GM12878 (cell line): Measurements from ENCODE around the gene IRF2. TPM values are rescaled to one million over a fixed set of nuclear protein-coding genes. Genes with fewer than 3 reads are reported as not detected.

Experiments
- BMI1 ChIP-seq: fragments of 450-650 bp; IDR thresholded peaks from 2 replicates; pipeline ENCODE4 v1.6.1; 2016; ENCODE audit warnings: mild to moderate bottlenecking, moderate library complexity, borderline replicate concordance
- CBX3 ChIP-seq: fragments of 200-600 bp; sonication (generic); IDR thresholded peaks from 2 replicates; pipeline ENCODE4 v1.6.1; 2016; ENCODE audit warnings: low read depth, borderline replicate concordance
- CHD4 ChIP-seq: fragments of 200-600 bp; sonication (generic); IDR thresholded peaks from 2 replicates; pipeline ENCODE4 v1.6.1; 2016; ENCODE audit warnings: mild to moderate bottlenecking
- CREM ChIP-seq: IDR thresholded peaks from 2 replicates; pipeline ENCODE4 v1.6.1; 2014; ENCODE audit warnings: antibody characterized with exemption, low read depth
- EED ChIP-seq: sonication (generic); IDR thresholded peaks from 2 replicates; pipeline ENCODE4 v1.6.1; 2016; ENCODE audit warnings: antibody characterized with exemption, low read depth
- HCFC1 ChIP-seq: fragments of 150-350 bp; IDR thresholded peaks from 2 replicates; pipeline ENCODE4 v1.6.1; 2014; ENCODE audit warnings: low read length
- IKZF2 ChIP-seq, 2 experiments: fragments of 450-650 bp; IDR thresholded peaks; 2 replicates each; pipeline ENCODE4 v1.6.1; 2017; ENCODE audit warnings: mild to moderate bottlenecking in 2 of 2, moderate library complexity in 2 of 2
- JUND ChIP-seq: IDR thresholded peaks from 2 replicates; pipeline ENCODE4 v1.6.1; 2012; ENCODE audit warnings: low read depth, mild to moderate bottlenecking, low read length, improper control_type of control experiment, moderate library complexity
- MYC ChIP-seq: IDR thresholded peaks from 2 replicates; pipeline ENCODE4 v1.6.1; 2011; ENCODE audit warnings: mild to moderate bottlenecking, low read length, moderate library complexity, inconsistent platforms; ENCODE audit not compliant: insufficient read depth, insufficient replicate concordance, insufficient read length, severe bottlenecking
- NR2F1 ChIP-seq: fragments of 450-650 bp; conservative IDR thresholded peaks from 2 replicates; pipeline ENCODE4 v1.6.1; 2017; ENCODE audit warnings: mild to moderate bottlenecking
- SMARCA5 ChIP-seq: fragments of 450-650 bp; IDR thresholded peaks from 2 replicates; pipeline ENCODE4 v1.6.1; 2017; ENCODE audit warnings: mild to moderate bottlenecking
- SREBF2 ChIP-seq: IDR thresholded peaks from 2 replicates; pipeline ENCODE4 v1.6.1; 2012; ENCODE audit warnings: mild to moderate bottlenecking, low read length
- SRF ChIP-seq, 2 experiments: IDR thresholded peaks; 2 replicates each; pipeline ENCODE4 v1.6.1; 2011; ENCODE audit warnings: low read depth in 2 of 2, low read length in 2 of 2, mild to moderate bottlenecking in 1 of 2, moderate library complexity in 1 of 2
- SUZ12 ChIP-seq: fragments of 200-600 bp; sonication (generic); IDR thresholded peaks from one replicate; pipeline ENCODE4 v1.6.1; 2018; ENCODE audit warnings: antibody characterized with exemption, mild to moderate bottlenecking; ENCODE audit not compliant: unreplicated experiment
- TCF12 ChIP-seq: IDR thresholded peaks from 2 replicates; pipeline ENCODE4 v1.6.1; 2011; ENCODE audit warnings: low read depth, mild to moderate bottlenecking, low read length
- TCF7 ChIP-seq: IDR thresholded peaks from 2 replicates; pipeline ENCODE4 v1.6.1; 2014; ENCODE audit warnings: antibody characterized with exemption, borderline replicate concordance
- ZBTB40 ChIP-seq: fragments of 450-650 bp; IDR thresholded peaks from 2 replicates; pipeline ENCODE4 v1.6.1; 2016; ENCODE audit warnings: mild to moderate bottlenecking, moderate library complexity, borderline replicate concordance
- ZNF274 ChIP-seq: IDR thresholded peaks from one replicate; pipeline ENCODE4 v1.8.0; 2011; ENCODE audit not compliant: insufficient read length, insufficient read depth
- polyA plus RNA-seq, 11 experiments: library from polyadenylated mRNA; depleted of rRNA in 4 of 11; unstranded in 6 of 11; stranded (reverse) in 5 of 11; fragments of >200 nt; fragmentation: Nextera tagmentation in 4 of 11; fragmentation: Illumina TruSeq in 1 of 11; extraction: Ambion mirVana in 4 of 11; extraction: Trizol in 1 of 11; gene quantifications; 1 replicate in 1 of 11; 2 replicates in 10 of 11; pipeline versions ENCODE4 v1.2.1 to v1.2.3, GENCODE V29; 2011 to 2016; ENCODE audit warnings: inconsistent platforms in 2 of 11, missing spikeins in 2 of 11, low read depth in 1 of 11
- total RNA-seq, 4 experiments: library from RNA; depleted of rRNA in 3 of 4; stranded (reverse); fragments of >200 nt in 3 of 4; fragmentation: Illumina TruSeq in 1 of 4; extraction: Trizol in 1 of 4; gene quantifications; 2 replicates each; pipeline versions ENCODE4 v1.2.1 to v1.2.3, GENCODE V29; 2013 to 2021
- TF ChIP-seq, protein P1 (sequence below): fragments of 450-650 bp; IDR thresholded peaks from 2 replicates; pipeline ENCODE4 v1.6.1; 2018; ENCODE audit warnings: borderline replicate concordance, mild to moderate bottlenecking; ENCODE audit not compliant: partially characterized antibody
- TF ChIP-seq, protein P2 (sequence below): fragments of 450-650 bp; IDR thresholded peaks from 2 replicates; pipeline ENCODE4 v1.6.1; 2017; ENCODE audit warnings: mild to moderate bottlenecking
- TF ChIP-seq, protein P3 (sequence below): fragments of 450-650 bp; conservative IDR thresholded peaks from 2 replicates; pipeline ENCODE4 v1.6.1; 2017; ENCODE audit warnings: mild to moderate bottlenecking, moderate library complexity

IRF2 gene
- total and polyA plus RNA-seq, 10 of the 15 experiments (the other 5 are each of a cell fraction or from before 2014, with no cell fraction given) = 45.1 to 99.3 (median 58.9) TPM

GRCh38 chr4:184355111-184355604 is 119.2 kb downstream of the IRF2 start (continued):
- TF ChIP-seq, protein P1, sequence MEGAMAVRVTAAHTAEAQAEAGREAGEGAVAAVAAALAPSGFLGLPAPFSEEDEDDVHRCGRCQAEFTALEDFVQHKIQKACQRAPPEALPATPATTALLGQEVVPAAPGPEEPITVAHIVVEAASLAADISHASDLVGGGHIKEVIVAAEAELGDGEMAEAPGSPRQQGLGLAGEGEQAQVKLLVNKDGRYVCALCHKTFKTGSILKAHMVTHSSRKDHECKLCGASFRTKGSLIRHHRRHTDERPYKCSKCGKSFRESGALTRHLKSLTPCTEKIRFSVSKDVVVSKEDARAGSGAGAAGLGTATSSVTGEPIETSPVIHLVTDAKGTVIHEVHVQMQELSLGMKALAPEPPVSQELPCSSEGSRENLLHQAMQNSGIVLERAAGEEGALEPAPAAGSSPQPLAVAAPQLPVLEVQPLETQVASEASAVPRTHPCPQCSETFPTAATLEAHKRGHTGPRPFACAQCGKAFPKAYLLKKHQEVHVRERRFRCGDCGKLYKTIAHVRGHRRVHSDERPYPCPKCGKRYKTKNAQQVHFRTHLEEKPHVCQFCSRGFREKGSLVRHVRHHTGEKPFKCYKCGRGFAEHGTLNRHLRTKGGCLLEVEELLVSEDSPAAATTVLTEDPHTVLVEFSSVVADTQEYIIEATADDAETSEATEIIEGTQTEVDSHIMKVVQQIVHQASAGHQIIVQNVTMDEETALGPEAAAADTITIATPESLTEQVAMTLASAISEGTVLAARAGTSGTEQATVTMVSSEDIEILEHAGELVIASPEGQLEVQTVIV = no peak
- TF ChIP-seq TCF7 (no peak), SREBF2 (no peak), SMARCA5 (peak; percentile 62; the same call in 1 of the 2 replicates), JUND (no peak), ZNF274 (no peak), HCFC1 (no peak), CBX3 (no peak), CREM (peak; percentile 68), BMI1 (no peak), ZBTB40 (no peak), CHD4 (0 out of 2 replicates have a peak, but pooled peaks have one; percentile 60), IKZF2 (IDR thresholded peaks at IDR 0.05) (peak; percentile 95), EED (peak; percentile 97), SUZ12 (no peak), TCF12 (peak; percentile 53; the same call in 1 of the 2 replicates), SRF (IDR thresholded peaks at IDR 0.05; ENCODE audit: low read depth in 2 of 2, low read length in 2 of 2) (peak; percentile 44 to 94), NR2F1 (peak; percentile 47; the same call in 1 of the 2 replicates), MYC (no peak)
- TF ChIP-seq, protein P2, sequence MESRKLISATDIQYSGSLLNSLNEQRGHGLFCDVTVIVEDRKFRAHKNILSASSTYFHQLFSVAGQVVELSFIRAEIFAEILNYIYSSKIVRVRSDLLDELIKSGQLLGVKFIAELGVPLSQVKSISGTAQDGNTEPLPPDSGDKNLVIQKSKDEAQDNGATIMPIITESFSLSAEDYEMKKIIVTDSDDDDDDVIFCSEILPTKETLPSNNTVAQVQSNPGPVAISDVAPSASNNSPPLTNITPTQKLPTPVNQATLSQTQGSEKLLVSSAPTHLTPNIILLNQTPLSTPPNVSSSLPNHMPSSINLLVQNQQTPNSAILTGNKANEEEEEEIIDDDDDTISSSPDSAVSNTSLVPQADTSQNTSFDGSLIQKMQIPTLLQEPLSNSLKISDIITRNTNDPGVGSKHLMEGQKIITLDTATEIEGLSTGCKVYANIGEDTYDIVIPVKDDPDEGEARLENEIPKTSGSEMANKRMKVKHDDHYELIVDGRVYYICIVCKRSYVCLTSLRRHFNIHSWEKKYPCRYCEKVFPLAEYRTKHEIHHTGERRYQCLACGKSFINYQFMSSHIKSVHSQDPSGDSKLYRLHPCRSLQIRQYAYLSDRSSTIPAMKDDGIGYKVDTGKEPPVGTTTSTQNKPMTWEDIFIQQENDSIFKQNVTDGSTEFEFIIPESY = 0 out of 2 replicates have a peak, but pooled peaks have one; percentile 9
- TF ChIP-seq, protein P3, sequence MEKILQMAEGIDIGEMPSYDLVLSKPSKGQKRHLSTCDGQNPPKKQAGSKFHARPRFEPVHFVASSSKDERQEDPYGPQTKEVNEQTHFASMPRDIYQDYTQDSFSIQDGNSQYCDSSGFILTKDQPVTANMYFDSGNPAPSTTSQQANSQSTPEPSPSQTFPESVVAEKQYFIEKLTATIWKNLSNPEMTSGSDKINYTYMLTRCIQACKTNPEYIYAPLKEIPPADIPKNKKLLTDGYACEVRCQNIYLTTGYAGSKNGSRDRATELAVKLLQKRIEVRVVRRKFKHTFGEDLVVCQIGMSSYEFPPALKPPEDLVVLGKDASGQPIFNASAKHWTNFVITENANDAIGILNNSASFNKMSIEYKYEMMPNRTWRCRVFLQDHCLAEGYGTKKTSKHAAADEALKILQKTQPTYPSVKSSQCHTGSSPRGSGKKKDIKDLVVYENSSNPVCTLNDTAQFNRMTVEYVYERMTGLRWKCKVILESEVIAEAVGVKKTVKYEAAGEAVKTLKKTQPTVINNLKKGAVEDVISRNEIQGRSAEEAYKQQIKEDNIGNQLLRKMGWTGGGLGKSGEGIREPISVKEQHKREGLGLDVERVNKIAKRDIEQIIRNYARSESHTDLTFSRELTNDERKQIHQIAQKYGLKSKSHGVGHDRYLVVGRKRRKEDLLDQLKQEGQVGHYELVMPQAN = peak; percentile 43; the same call in 1 of the 2 replicates
